Tongue (tissue), 2 donors: ENCODE data around the gene HNRNPA0. TPM values are rescaled to one million over a fixed set of nuclear protein-coding genes. Genes with fewer than 3 reads are reported as not detected.
"Not testable (repeated sequence)": the region's sequence is repeated elsewhere in the genome, so short reads cannot be mapped to it uniquely, and the experiment has no call there.

Source experiments
- DNase-seq: peaks from one replicate; pipeline ENCODE4 v3.0.0-alpha.2; 2015
- total RNA-seq: library from RNA; depleted of rRNA; stranded (reverse); fragments of >200 nt; gene quantifications from one replicate; pipeline ENCODE4 v1.2.3, GENCODE V29; 2014

The HNRNPA0 gene
- total RNA-seq, result 26.0 TPM

DNA sequence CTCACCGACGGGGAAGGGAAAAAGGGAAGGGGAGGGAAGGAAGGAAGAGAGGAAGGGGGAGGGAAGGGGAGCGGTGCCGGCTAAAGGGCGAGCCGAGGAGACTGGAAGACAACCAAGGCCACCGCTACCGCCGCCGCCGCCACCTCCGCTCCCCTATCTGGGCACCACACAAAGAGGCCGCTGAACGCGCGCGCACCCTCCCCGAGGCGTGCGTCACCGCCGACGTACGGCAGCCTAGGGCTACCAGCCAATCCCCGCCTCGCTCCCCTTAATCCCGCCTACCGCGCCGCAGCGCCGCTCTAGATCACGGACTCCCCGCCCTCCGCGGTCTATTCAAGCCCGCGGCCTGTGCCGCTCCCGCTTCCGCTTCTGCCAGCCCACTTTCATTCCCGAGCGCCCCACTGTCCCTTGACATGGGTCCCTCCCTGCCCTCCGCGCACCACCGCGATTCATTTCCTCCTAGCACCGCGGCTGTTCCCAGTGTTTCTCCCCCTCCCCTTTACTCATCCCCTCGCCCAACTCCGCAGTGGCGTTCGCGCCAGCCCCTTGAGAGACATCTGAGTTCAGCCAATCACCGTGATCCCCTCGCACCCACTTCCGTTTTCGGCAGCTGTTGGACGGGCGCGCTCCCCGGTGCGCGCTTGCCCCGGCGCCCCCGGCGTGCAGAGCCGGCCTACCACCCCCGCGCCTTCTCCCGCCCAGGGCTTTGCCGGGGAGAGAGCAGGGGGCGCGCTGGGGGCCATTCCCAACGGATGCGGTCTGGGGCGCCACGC is at the start of gene HNRNPA0:
Gene HNRNPA0, minus strand, starts transcription at position 176 of the 773 bp plus-strand sequence. CDS start 297 bp downstream, outside the sequence.
- peak; percentile 99 for DNase-seq

DNA sequence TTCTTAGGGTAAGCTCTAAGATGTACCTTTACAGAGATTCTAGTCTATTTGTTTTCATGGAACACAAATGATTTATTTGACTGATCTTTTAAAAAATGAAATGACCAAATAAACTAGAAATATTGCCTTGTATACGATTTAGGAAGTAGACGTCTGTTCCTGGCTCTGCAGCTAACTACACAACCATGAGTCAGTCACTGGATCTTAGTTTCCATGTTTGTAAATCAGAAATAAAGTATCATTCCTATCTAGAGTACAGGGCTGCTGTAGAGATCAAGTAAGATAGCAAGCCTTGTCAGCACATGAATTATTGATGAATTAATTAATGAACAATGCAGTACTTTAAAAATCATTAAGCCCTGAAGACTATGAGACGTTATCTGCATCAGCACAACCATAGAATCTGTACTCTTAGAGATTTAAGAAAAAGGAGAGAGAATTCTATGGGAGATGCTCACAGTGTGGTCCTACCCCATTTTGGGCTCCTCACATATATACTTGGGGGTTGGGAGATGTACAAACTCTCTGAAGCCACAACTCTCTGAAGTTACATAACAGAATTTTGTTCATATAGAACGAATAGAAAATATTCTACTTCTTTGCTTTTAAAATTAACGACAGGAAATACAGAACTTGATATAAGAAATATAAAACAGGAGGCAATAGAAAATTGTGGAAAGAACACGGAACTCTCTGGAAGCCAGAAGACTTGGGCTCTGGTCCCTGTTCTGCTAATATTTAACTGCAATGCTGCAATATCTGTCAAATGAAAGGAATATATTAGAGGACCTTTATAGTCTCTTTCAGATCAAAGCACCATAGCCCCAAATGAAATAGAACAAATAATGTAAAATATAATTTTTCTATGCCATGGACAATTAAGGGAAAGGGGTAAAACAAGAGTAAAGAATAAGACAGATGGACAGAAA is 48.4 kb upstream of the HNRNPA0 start:
- DNase-seq, result no peak

DNA sequence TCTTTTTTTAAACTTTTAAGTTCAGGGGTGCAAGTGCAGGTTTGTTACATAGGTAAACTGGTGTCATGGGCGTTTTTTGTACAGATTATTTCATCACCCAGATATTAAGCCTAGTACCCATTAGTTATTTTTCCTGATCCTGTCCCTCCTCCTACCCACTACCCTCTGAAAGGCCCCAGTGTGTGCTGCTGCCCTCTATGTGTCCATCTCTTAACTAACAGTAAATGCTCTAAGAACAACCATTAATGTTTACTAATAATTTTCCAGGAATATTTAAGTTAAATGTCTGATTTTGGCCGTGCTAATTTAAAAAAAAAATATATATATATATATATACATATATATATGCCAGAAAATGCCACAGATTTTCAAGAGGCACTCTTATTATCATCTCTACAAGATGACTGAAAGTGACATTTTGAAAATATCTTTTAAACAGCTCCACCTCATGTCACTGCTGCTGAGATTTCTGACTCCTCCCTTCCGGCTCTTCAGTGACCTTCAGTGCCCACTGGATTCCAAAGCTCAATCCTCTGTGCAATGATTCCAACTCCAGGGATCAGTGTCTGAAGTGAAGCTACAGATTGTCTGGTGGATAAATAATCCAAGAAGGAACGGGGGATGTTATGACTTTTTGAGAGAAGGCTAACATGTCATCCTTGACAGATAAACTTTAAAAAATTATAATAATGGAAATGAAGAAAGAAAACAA is 46.7 kb upstream of the HNRNPA0 start:
- DNase-seq, result no peak

DNA sequence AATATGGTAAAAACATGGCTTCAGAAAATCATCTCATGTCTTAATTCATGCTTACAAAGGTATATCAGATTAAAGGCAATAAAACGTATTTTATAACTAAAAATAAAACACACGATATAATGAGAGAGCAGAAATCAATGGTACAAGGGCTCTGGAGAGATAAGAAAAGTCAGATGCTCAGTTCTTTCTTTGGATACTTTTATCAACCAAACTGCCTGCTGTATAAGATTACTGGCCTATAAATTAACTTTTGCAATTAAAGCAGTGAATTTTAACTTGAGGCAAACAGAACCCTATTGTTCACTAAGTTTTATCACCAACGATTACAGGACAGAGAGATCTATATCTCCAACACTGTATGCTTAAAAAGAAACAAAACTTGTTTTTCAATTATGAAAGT is 42.1 kb upstream of the HNRNPA0 start:
- no peak for DNase-seq

DNA sequence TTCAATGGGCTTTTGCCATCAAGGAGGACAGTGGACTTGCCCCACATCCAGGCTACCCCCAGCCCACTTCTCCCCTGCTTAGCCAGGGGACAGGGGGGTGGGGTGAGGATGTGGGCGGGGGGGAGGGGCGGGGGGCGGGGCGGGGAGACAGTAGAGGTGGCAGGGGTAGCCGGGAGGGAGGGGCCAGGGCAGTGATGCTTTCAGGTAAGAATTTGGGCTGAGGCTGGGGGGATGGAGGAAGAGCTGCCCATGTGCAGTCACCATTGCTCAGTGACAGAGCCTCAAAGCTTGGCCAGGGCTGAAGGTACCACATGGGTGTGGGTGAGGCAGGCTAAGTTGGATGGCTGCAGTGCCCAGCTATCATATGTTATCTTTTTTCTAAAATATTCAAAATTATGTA is 40.7 kb upstream of the HNRNPA0 start:
- DNase-seq, result no peak

DNA sequence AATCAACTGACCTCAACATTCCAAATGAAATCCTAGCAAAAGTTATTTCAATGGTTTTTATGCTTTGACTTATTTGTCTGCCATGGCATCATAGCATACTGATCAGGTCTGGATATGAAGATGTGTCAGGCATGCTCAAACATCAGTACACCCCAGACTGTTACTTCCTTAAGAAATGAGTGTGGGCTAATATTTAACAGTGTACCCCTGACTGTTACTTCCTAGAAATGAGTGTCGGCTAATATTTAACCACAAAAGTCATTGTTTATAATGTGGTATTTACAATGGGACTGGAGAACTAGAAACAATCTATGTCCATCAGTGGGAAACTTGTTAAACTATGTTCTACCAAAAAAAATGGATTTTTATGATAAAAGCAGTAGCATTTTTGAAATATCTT is 38.1 kb upstream of the HNRNPA0 start:
- DNase-seq, result no peak

DNA sequence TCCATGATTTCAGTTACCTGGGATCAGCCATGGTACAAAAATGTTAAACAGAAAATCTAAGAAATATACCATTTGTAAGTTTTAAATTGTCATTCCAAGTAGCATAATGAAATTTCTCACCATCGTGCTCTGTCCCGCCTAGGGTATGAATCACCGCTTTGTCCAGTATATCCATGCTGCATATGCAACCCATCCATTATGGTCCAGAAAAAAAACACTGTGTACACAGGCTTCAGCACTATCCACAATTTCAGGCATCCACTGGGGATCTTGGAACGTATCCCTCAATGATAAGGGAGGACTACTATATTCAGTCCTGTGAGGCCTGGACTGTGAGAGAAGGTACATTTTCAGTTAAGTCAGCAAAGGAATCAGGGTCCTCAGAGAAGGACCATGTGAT is 37.6 kb upstream of the HNRNPA0 start:
- no peak for DNase-seq

DNA sequence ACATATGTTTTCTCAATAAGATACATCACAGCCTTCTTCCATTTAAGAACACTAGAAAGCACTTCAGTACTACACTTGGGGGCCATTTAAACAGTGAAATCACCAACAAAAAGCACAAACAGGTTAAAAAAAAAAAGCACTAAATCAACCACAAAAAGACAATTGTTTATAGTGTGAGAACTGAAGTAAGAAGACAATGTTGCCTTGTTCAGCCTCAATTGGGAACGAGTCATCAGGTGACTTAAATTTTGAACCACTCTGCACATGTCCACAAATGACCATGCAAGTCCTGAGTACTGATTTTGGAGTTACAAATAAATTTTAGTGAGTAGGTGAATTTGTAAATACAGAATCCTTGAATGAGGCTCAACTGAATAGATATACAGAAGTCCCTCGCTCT is 37.2 kb upstream of the HNRNPA0 start:
- DNase-seq, result no peak

DNA sequence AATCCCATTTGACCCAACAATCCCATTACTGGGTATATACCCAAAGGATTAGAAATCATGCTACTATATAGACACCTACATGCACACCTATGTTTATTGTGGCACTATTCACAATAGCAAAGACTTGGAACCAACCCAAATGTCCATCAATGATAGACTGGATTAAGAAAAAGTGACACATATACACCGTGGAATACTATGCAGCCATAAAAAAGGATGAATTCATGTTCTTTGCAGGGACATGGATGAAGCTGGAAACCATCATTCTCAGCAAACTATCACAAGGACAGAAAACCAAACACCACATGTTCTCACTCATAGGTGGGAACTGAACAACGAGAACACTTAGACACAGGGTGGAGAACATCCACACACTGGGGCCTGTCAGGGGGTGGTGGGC is 34.4 kb upstream of the HNRNPA0 start:
- DNase-seq, result not testable (repeated sequence)

DNA sequence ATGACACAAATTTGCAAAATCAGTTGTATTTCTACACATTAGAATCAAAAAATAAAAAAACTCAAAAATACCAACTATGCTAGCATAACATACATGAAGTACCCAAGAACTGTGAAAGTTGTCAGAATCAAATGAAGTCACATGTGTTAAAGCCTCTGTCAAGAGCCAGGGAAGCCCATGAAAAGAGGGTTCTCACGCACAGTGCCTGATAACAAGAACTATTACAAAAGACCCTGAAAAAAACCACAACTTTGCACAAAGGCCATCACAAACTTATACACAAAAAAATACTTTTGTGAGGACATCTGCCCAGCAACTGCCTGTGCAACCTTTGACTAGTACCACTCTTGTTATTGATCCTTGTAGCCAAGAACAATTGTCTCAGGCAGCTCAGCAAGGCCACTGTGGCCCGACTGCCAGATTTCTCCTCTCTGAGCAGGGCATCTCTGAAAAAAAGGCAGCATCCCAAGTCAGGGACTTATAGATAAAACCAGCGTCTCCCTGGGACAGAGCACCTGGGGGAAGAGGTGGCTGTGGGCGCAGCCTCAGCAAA is 28.9 kb upstream of the HNRNPA0 start:
- DNase-seq, result no peak

DNA sequence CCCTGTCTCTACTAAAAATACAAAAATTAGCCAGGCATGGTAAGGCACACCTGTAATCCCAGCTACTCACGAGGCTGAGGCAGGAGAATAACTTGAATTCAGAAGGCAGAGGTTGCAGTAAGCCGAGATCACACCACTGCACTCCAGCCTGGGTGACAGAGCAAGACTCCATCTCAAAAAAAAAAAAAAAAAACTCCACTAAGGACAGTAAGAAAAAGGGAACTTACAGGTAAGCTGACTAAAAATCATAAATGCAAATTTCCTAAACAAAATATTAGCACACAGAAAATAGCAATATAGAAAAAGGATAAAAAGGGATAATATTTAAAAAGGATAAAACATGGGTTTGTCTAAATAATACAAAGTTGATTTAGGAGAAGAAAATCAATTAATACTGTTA is 27.9 kb upstream of the HNRNPA0 start:
- no peak for DNase-seq

DNA sequence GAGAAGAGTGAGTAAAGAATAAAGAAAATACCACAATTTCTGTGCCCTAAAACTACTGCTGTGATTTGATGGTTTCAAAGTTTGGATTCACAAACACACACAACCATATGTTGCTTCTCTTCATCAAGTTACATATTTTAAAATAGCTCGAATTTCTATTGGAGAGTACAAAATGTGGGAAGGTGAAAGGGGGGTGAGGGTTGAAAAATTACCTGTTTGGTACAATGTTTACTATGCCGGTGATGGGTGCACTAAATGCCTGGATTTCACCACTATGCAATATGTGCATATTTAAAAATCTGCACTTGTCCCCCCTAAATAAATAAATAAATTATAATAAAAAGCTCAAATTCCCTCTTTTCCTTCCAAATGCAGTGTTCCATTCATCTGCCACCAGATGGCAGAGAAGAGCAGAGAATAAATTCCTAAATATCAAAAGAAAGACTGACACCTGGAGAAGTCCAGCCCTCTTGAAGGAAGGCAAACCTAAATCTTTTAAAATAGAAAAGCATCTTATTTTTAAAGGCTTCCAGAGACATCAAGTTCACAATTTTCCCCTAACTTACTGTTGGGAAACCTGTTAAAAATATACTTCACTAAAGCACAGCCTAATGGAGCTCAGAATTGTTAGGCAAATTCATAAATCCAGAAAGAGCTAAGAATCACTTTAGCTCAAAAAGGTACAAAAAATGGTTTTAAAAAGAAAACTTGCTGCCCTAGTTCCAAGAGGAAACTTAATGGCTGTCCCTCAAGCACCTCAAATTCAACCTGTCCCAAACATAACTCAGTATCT is 24.8 kb upstream of the HNRNPA0 start:
- DNase-seq, result peak; percentile 79

DNA sequence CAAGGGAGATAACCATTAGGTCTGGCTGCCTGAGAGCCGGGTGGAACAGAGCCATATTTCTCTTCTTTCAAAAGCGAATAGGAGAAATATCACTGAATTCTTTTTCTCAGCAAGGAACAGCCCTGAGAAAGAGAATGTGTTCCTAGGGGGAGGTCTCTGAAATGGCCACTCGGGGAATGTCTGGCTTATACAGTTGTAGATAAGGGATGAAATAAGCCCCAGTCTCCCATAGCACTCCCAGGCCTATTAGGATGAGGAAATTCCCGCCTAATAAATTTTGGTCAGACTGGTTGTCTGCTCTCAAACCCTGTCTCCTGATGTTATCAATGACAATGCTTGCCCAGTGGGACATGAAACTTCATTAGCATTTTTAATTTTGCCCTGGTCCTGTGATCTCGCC is 13.8 kb upstream of the HNRNPA0 start:
- DNase-seq, result not testable (repeated sequence)

DNA sequence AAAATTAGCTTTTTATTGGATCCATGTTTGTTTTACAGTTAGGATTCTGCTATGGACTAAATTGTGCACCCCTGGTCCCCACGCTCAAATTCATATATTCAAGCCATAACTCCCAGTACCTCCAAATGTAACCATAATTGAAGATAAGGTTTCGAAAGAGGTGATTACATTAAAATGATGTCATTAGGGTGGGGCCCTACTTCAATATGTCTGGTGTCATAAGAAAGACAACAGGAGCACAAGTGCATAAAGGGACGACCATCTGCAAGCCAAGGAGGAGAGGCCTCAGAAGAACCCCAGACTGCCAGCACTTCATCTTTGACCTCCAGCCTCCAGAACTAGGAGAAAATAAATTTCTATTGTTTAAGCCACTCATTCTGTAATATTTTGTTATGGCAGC is 7.4 kb upstream of the HNRNPA0 start:
- DNase-seq, result no peak

DNA sequence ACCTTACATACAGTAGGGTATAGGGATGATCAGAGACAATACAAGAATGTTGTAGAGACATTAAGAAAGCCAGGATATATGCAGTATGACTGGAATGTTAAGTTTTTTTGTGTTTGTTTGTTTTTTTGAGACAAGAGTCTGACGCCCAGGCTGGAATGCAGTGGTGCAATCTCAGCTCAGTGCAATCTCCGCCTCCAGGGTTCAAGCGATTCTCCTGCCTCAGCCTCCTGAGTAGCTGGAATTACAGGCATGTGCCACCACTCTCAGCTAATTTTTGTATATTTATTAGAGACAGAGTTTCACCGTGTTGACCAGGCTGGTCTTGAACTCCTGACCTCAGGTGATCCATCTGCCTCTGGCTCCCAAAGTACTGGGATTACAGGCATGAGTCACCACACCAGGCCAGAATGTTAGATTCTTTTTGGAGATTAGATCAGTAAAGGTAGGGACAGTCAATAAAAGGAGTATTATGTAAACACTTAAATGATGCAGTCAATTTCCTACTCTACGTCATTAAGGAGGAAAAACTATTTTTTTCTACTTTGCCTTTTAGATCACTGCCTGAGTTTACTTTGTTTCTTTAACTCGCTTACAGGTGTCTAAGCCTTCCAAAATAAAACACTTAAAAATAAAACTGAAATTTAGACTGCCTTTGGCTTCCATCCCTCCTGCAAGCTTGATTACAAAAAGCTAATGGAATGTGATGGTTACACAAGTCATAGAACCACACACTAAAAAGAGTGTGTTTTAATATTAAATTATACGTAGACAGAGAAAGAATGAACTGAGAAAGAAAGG is 6.8 kb upstream of the HNRNPA0 start:
- DNase-seq, result no peak

DNA sequence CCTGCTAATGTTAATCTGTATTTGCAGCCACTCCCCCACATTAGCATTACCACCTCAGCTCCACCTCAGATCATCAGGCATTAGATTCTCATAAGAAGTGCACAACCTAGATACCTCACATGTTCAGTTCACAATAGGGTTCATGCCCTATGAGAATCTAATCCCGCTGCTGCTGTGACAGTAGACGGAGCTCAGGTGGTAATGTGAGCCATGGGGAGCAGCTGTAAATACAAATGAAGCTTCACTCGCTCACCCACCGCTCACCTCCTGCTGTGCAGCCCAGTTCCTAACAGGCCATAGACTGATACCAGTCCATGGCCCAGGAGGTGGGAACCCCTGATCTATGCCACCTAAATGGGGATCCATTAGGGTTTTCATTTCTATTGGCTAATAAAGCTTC is 6.1 kb upstream of the HNRNPA0 start:
- DNase-seq, result no peak

DNA sequence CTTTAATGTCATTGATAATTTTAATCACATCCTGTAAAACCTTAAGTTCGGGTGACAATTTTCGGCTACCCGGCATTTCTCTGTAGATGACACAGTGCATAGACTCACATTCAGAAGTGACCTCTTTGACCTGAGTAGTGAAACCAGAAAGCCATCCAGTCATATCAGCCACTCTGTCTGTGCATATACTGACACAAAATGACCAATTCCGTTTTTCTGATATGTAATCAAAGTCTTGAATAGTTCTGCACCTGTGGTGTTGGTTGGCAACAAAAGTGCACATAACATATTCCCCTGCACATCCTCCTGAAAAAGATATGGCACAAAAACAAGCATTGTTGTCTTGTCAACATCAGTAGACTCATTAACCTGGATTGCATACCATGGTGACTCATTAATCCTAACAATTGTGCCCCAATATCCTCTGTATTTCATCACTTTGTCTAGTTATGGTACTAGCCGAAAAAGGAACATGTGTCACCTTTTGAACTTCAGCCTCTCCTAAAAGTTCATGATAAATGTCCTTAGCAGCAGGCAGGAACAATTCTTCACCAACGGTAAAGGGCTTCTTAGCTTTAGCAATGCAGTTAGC is 4.6 kb upstream of the HNRNPA0 start:
- no peak for DNase-seq

DNA sequence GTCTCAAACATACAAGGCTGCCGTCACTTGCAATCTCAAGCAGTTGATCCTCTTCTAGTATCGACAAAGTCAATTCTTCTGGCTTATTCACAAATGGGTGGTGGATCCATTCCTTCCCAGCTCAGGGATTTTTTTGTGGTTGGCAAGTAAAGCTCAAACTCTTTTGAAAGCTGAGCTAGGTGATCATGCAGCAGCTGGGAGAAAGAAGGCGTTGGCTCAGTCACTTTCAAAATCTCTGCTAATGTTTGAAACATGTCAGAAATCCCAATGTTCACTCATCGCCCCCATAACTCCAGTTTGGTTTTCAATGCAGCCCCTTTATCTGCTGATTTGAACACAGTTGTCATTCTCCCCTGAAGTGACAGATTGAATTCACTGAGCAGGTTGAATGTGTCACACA is 4.0 kb upstream of the HNRNPA0 start:
- no peak for DNase-seq

DNA sequence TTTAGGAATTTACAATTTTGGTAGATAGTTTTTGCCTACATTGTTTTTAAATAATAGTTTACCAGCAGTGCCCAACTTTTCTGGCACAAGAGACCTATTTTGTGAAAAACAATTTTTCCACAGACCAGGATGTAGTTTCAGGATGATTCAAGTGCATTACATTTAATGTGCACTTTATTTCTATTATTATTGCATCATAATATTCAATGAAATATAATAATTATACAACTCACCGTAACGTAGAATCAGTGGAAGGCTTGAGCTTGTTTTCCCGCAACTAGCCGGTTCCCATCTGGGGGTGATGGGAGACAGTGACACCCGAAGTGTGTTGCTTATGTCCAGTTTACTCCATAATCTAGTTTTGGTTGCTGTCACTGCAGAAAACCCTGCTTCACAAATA is 3.5 kb upstream of the HNRNPA0 start:
- no peak for DNase-seq
